Measurements from ENCODE around the gene FRMD3.
"Not testable (repeated sequence)": the region's sequence is repeated elsewhere in the genome, so short reads cannot be mapped to it uniquely, and the experiment has no call there.

The FRMD3 gene

DNA sequence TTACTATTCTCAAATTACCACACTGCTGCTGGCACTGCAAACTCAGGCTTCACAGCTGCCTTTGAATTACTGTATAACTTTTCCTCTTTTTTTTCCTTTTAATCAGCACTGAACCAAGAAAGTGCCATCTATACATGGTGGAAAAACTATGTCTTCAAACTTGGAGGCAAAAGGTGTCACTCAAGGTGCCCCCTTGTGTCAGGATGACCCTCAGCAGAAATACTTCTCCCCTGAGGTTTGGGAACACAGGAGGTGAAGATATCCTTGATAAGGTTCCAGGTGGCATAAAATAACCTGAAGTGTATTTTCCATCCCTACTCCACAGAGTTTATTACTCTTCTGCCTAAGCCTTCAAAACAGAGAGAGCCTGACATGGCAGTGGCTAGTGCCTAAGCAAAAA, 14.5 kb downstream of the FRMD3 start:
- DNase-seq (ENCODE audit: low read depth): no peak

- no peak for DNase-seq (ENCODE audit: low read depth)
Observed at GRCh38 chr9:83521411-83521810, 16.8 kb downstream of the FRMD3 start.

DNA sequence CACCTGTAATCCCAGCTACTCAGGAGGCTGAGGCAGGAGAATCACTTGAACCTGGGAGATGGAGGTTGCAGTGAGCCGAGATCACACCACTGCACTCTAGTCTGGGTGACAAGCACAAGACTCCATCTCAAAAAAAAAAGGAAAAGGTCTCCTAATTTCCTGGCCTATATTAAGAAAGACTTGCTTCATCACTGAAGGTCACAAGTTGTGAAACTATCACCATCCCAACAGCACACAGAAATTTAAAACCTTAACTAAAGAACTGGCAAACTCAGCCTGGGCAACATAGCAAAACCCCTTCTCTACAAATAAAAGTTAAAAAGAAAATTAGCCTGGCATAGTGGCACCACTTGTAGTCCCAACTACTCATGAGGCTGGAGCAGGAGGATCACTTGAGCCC, 17.2 kb downstream of the FRMD3 start:
- no peak for DNase-seq (ENCODE audit: low read depth)

DNA sequence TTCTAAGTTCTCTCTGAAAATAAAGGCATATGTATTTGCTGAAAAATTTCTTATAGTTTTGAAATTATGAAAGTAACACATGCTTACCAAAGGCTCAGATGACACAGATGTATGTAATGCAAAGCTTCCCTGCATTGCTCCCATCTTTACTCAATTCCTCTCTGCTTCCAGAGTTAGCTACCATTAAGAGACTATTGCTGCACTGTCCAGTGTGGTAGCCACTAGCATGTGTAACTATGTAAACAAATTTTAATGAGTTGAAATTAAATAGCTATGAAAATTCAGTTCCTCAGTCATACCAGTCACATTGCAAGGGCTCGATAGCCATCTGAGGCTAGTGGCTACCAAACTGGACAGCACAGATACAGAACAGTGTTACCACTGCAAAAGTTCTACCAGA, 17.9 kb downstream of the FRMD3 start:
- no peak for DNase-seq (ENCODE audit: low read depth)

- not testable (repeated sequence) for DNase-seq (ENCODE audit: low read depth)
Observed at GRCh38 chr9:83517980-83518379, 20.2 kb downstream of the FRMD3 start.

GRCh38 chr9:83514767-83515166, 23.4 kb downstream of the FRMD3 start:
- DNase-seq (ENCODE audit: low read depth): no peak

GRCh38 chr9:83512621-83513020, 25.6 kb downstream of the FRMD3 start:
- no peak for DNase-seq (ENCODE audit: low read depth)

DNA sequence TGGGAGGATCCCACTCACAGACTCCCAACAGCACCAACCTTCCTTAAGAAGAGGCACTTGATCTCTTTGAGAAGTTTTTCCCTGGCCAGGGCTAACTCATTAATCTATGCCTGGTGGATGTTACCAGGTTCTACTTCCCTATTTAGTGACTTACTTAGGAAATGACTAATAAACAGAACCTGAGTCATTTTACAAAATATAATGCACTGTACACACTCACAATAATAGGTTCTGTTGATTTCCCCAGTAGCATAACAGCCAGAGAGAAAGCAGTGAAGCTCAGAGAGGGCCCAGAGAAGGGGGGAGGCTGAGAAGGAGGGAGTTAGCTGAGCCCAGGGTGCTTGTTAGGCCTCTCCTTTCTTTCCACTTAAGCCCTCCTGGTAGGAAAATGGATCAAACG, 27.1 kb downstream of the FRMD3 start:
- DNase-seq (ENCODE audit: low read depth): no peak

DNA sequence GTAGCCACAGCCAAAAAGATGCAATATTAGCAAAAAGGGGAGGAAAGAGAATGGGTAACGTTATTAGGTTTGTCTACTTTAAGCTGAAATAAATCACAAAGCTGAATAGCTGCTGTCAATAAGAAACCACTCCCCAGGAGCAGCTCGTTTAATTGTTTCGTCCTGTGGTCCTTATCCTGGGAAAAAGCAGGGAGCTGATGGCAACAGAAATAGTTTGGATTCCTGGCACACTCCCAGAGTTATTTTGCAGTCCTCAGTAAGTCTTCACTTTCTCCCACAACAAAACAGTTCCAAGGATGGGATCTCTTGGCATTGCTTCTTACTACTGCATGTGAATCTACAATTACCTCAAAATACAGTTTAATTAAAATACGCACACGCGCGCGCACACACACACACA, 28.8 kb downstream of the FRMD3 start:
- DNase-seq (ENCODE audit: low read depth): no peak

DNA sequence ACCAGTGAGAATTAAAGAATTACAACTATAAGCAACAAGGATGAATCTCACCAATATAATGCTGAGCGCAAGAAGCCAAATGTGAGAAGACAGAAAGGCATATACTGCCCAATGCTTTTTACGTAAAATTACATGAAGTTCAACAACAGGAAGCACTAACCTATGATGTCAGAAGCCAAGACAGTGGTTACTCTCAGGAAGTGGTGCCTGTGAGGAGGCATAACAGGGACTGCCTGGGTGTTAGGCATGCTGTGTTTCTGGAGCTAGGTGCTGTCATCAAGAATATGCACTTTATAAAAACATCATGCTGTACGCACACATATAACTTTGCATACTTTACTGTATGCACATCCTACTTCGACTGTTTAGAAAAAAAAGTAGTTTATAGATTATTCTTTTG, 30.1 kb downstream of the FRMD3 start:
- no peak for DNase-seq (ENCODE audit: low read depth)

GRCh38 chr9:83505282-83505681, 32.9 kb downstream of the FRMD3 start:
- DNase-seq (ENCODE audit: low read depth): no peak

DNA sequence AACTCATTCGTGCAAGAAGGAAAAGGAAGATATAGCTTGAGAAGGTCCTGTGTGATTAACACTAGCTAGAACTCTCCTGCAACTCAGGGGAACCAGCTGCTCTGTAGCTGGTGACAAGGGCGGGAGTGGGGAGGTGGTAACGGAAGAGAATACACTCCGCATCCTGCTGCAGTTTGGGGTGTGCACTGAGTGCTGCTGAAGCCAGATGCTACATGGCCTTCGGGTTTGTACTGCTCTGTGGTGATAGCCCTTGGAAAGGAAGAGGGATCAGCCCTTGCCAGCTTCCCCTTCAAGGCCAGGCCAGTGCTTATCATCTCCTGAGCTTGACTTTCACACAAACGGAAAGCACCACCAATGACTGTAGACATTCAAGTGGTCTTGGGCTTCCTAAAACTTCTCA, 34.3 kb downstream of the FRMD3 start:
- no peak for DNase-seq (ENCODE audit: low read depth)

DNA sequence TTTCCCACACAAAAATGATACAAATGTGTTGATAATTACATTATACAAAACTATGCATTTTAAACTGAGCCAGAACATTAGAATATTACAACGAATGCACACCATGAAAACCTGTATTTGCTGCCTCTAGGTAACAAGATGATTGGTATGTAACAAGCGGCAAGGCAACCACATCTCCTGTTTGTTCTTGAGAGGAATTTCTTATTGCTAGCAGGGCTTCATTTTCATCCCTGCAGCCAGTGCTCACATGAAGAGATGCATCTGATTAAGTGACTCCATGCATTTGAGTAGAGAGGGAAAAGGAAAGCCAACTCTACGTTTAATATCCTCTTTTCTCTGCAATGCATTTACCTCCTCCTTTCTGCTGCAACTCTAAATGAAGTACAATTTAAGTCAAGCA, 36.6 kb downstream of the FRMD3 start:
- no peak for DNase-seq (ENCODE audit: low read depth)

GRCh38 chr9:83497441-83497840, 40.8 kb downstream of the FRMD3 start:
- no peak for DNase-seq (ENCODE audit: low read depth)

DNA sequence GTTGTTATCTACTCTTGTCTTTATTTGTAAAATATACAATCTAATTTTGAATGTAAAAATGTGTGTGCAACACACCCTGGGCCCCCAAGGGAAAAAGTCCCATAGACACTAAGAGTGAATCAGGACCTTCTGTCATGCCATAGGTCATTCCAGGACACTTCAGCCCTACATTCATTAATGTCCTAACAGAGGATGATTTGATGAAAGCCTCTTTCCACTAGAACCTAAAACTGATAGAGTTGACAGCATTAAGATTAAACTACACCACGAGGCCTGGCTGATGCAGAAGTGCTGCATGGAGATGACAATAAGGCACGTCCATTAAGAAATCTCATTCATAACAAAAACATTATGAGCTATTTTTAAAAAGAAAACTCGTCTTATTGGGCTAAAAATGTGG, 46.2 kb downstream of the FRMD3 start:
- DNase-seq (ENCODE audit: low read depth): no peak

- no peak for DNase-seq (ENCODE audit: low read depth)
Observed at GRCh38 chr9:83491413-83491812, 46.8 kb downstream of the FRMD3 start.

DNA sequence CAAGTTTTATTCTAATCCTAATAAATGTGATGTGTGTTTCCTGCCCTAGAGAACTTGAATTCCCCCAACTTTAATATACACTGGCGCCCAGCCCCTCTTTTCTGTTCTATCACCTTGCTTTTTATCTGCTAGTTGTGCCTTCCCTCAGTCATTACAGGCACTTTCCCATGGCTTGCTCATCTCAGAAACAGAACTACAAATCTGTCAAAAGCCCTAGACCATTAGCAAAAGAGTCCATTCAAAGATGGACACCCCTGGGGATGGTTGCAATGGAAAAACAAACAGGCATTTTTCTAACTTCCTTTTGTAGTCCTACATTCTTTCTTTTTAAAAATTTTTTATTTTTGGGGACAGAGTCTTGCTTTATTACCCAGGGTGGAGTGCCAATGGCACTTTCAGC, 48.2 kb downstream of the FRMD3 start:
- DNase-seq (ENCODE audit: low read depth): no peak

- DNase-seq (ENCODE audit: low read depth): no peak
Observed at GRCh38 chr9:83484990-83485389, 53.2 kb downstream of the FRMD3 start.

DNA sequence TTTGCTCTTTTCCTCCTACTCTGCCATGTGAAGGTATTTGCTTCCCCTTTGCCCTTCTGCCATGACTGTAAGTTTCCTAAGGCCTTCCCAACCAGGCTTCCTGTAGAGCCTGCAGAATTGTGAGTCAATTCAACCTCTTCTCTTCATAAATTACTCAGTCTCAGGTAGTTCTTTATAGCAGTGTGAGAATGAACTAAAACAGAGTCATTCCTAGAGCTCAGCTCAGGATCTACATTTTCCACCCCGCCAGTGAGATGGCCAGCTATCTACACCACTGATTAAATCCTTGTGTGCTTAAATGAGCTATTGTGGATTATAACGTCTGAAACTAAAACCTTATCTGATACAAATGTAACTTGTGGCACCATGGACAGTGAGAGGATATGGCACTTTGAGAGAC, 55.0 kb downstream of the FRMD3 start:
- DNase-seq (ENCODE audit: low read depth): no peak

DNA sequence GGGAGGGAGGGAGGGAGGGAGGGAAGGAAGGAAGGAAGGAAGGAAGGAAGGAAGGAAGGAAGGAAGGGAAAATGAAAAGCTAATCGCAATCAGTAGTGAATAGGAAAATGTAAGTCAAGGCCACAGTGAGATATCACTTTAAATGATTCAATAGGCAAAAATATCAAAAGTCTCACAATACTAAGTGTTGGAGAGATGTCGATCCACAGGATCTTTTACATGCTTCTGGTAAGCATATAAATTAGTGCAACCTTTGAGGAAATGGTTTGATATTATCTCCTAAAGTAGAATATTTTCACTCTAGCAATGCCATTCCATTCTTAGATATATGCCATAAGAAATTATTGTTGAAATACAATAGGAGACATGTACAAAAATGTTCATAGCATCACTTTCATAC, 58.4 kb downstream of the FRMD3 start:
- no peak for DNase-seq (ENCODE audit: low read depth)

DNA sequence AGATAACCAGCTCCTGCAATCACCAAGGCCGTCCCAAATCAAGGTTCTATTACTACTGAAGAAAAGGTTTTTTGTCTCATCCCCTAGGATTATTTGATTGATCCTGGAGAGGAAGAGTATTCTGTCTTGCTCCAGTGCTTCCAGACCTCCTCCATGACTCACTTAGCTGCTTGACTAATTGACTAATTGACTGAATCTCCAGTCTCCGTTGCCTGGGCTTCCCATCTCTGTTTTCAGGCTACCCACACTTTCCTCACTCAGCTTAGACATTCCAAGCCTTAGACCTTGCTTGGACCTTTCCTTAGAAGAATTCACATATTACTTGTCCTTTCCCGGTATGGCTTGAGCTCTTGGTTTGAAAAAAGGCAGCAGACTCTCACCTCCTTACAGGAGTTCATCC, 60.6 kb downstream of the FRMD3 start:
- no peak for DNase-seq (ENCODE audit: low read depth)

DNA sequence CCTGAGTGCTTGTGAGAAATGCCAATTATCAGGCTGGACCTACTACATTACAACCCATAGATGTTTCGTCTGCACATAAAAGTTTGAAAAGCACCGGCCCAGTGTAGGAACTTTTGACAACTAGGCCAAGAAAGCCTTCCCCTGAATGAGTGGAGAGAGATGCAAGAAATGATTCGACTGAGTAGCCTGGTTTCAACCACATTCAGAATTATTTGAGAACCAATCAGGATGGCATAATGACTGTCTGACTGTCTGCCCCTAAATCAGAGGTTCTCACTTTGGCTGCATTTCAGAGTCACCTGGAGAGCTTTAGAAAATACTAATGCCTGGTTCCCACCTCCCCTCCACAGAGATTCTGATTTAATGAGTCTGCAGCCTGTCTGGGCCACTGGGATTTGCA, 61.1 kb downstream of the FRMD3 start:
- DNase-seq (ENCODE audit: low read depth): no peak

GRCh38 chr9:83476513-83476912, 61.7 kb downstream of the FRMD3 start:
- DNase-seq (ENCODE audit: low read depth): no peak

- DNase-seq (ENCODE audit: low read depth): no peak
Observed at GRCh38 chr9:83475741-83476140, 62.5 kb downstream of the FRMD3 start.

GRCh38 chr9:83474631-83475030, 63.6 kb downstream of the FRMD3 start:
- DNase-seq (ENCODE audit: low read depth): no peak
